ENCODE results near the gene MOAP1.
"Not testable (repeated sequence)": the region's sequence is repeated elsewhere in the genome, so short reads cannot be mapped to it uniquely, and the experiment has no call there.

Gene MOAP1

GRCh38 chr14:93161411-93161940 lies 23.2 kb downstream of the MOAP1 start:
- TF ChIP-seq, protein P1, sequence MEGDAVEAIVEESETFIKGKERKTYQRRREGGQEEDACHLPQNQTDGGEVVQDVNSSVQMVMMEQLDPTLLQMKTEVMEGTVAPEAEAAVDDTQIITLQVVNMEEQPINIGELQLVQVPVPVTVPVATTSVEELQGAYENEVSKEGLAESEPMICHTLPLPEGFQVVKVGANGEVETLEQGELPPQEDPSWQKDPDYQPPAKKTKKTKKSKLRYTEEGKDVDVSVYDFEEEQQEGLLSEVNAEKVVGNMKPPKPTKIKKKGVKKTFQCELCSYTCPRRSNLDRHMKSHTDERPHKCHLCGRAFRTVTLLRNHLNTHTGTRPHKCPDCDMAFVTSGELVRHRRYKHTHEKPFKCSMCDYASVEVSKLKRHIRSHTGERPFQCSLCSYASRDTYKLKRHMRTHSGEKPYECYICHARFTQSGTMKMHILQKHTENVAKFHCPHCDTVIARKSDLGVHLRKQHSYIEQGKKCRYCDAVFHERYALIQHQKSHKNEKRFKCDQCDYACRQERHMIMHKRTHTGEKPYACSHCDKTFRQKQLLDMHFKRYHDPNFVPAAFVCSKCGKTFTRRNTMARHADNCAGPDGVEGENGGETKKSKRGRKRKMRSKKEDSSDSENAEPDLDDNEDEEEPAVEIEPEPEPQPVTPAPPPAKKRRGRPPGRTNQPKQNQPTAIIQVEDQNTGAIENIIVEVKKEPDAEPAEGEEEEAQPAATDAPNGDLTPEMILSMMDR (IDR thresholded peaks at IDR 0.05; ENCODE audit: extremely low read depth, missing control alignments) = no peak
- DNase-seq (ENCODE audit: low spot score) = no peak

DNA sequence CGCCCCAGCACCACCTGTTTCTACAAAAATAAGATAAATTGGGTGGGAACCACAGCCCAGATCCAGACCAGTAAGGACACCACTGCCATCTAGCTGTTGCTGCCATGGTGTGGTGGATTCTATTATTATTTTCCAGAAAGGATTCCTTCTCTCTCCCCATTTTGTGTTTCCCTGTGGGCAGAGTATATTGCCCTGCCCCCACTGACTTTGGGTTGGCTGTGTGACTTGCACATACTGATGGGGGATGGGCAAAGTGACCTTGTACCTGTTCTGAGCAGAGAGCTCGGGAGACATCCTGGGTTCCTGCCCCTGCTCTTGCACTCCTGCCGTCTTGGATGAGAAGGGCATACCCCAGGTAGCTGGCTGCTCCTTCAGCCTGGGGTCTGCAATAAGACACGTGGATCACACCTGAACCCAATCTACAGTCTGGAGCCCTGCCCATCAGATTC lies 24.3 kb downstream of the MOAP1 start:
- DNase-seq (ENCODE audit: low spot score) = no peak
- TF ChIP-seq, protein P1 (IDR thresholded peaks at IDR 0.05; ENCODE audit: extremely low read depth, missing control alignments) = no peak

GRCh38 chr14:93159625-93160352 lies 24.9 kb downstream of the MOAP1 start:
- not testable (repeated sequence) for DNase-seq (ENCODE audit: low spot score)

DNA sequence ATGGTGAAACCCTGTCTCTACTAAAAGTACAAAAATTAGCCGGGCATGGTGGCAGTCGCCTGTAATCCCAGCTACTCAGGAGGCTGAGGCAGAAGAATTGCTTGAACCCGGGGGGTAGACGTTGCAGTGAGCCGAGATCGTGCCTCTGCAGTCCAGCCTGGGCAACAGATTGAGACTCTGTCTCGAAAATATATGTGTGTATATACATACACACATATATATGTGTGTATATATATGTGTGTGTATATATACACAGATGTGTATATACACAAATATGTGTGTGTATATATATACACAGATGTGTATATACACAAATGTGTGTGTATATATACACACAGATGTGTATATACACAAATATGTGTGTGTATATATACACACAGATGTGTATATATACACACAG lies 26.3 kb downstream of the MOAP1 start:
- not testable (repeated sequence) for DNase-seq (ENCODE audit: low spot score)

DNA sequence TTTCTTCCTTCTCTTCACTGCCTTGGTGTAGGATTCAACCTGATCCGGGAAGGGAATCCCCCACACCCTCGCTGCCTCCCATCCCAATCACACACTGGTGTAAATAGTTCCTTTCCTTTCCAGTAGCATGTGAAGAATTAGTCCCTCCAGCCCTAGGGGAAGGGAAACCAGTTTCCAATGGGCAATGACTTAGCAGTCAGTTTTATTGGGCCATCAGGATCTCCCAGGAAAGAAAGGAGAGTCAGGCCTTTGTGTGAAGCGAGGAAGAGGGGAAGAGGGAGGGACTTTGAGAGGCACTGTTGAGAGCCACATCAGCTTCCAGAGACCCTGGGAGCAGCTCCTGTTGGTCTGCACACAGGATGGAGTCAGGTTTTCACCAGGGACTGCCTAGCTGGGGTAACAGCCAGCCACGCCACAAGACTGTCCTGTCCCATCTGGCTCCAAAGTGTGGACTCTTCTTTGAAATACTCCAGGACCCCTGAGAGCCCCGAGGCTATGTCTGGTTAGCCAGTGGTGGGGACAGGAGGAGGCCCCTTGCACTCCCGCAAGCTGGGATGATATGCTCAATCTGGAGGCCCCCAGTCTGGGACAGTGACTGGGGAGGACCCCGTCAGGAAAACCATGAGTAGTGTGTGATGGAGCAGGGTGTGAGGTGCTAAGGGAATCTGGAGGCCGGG lies 27.9 kb downstream of the MOAP1 start:
- DNase-seq (ENCODE audit: low spot score) = no peak
- TF ChIP-seq, protein P1 (IDR thresholded peaks at IDR 0.05; ENCODE audit: extremely low read depth, missing control alignments) = no peak

- TF ChIP-seq, protein P1 (IDR thresholded peaks at IDR 0.05; ENCODE audit: extremely low read depth, missing control alignments) = no peak
- no peak for DNase-seq (ENCODE audit: low spot score)
These were observed 29.0 kb downstream of the MOAP1 start for GRCh38 chr14:93155667-93156066.

DNA sequence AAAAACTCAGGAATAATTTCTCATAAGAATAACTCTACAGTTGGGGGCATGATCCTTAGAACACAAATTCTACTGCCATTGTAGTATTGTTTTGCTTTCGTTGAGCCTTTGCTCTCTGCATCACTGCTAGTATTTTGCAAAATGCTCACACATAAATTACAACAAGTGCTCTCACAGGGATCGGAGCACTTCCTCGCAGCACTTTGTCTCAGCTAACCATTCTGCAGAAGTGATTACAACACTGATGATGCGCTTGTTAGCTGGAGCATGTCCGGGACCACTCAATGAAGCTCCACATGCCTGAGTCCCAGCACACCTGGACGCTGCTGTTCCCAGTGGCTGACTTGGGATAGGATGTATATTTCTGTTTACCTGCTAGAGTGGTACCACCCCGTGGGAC lies 31.6 kb downstream of the MOAP1 start:
- DNase-seq (ENCODE audit: low spot score) = no peak
- TF ChIP-seq, protein P1 (IDR thresholded peaks at IDR 0.05; ENCODE audit: extremely low read depth, missing control alignments) = no peak

GRCh38 chr14:93150227-93151208 lies 34.2 kb downstream of the MOAP1 start:
- no peak for DNase-seq (ENCODE audit: low spot score)

More at GRCh38 chr14:93150227-93151208, 34.2 kb downstream of the MOAP1 start:
- TF ChIP-seq, protein P1 (IDR thresholded peaks at IDR 0.05; ENCODE audit: extremely low read depth, missing control alignments) = no peak
